HepG2 (cell line): ENCODE results near the gene MEGF11. TPM values are rescaled to one million over a fixed set of nuclear protein-coding genes. Genes with fewer than 3 reads are reported as not detected.

Source experiments
- CAMTA2 ChIP-seq: sonication (generic); formaldehyde crosslinking; IDR thresholded peaks from 2 replicates; pipeline ENCODE4 v1.4.0; 2020; ENCODE audit warnings: mild to moderate bottlenecking, missing genetic modification reagents, borderline replicate concordance
- CEBPB ChIP-seq: IDR thresholded peaks from 2 replicates; pipeline ENCODE4 v1.6.1; 2011; ENCODE audit warnings: low read depth, low read length, improper control_type of control experiment, borderline replicate concordance
- CREM ChIP-seq, 2 experiments: sonication (generic) in 1 of 2; formaldehyde crosslinking in 1 of 2; IDR thresholded peaks; 2 replicates each; pipeline versions ENCODE4 v1.4.0 to v1.6.1; 2016 to 2020; ENCODE audit warnings: antibody characterized with exemption in 1 of 2, mild to moderate bottlenecking in 1 of 2, missing genetic modification reagents in 1 of 2
- HNF1A ChIP-seq, 2 experiments: sonication (generic) in 1 of 2; formaldehyde crosslinking in 1 of 2; IDR thresholded peaks; 2 replicates each; pipeline versions ENCODE4 v1.4.0 to v1.6.1; 2016 to 2020; ENCODE audit warnings: borderline replicate concordance in 1 of 2, low read depth in 1 of 2, mild to moderate bottlenecking in 1 of 2, missing genetic modification reagents in 1 of 2
- MAFF ChIP-seq: IDR thresholded peaks from 2 replicates; pipeline ENCODE4 v1.6.1; 2011; ENCODE audit warnings: low read depth, low read length, improper control_type of control experiment
- NONO ChIP-seq, 2 experiments: fragments of 450-650 bp in 1 of 2; sonication (generic) in 1 of 2; formaldehyde crosslinking in 1 of 2; IDR thresholded peaks in 1 of 2; conservative IDR thresholded peaks in 1 of 2; 2 replicates each; pipeline versions ENCODE4 v1.6.1 to v1.8.0; 2017 to 2022; ENCODE audit warnings: mild to moderate bottlenecking in 1 of 2, missing genetic modification reagents in 1 of 2, moderate library complexity in 1 of 2
- PHF8 ChIP-seq: sonication (generic); formaldehyde crosslinking; IDR thresholded peaks from 2 replicates; pipeline ENCODE4 v1.5.0; 2020; ENCODE audit warnings: missing genetic modification reagents
- PITX1 ChIP-seq: sonication (generic); formaldehyde crosslinking; IDR thresholded peaks from 2 replicates; pipeline ENCODE4 v1.5.1; 2020; ENCODE audit warnings: mild to moderate bottlenecking, missing genetic modification reagents
- YY1 ChIP-seq: IDR thresholded peaks from 2 replicates; pipeline ENCODE4 v1.6.1; 2011; ENCODE audit warnings: low read length, low read depth, moderate library complexity, mild to moderate bottlenecking; ENCODE audit not compliant: insufficient read depth, insufficient replicate concordance
- ZEB1 ChIP-seq: IDR thresholded peaks from 2 replicates; pipeline ENCODE4 v1.6.1; 2012; ENCODE audit warnings: mild to moderate bottlenecking, low read depth, inconsistent platforms; ENCODE audit not compliant: insufficient replicate concordance
- ZFYVE20 ChIP-seq: sonication (generic); formaldehyde crosslinking; IDR thresholded peaks from 2 replicates; pipeline ENCODE4 v1.8.0; 2023; ENCODE audit warnings: low read depth, mild to moderate bottlenecking, moderate library complexity, missing genetic modification reagents, borderline replicate concordance
- ZKSCAN8 ChIP-seq: IDR thresholded peaks from 2 replicates; pipeline ENCODE4 v1.6.1; 2016; ENCODE audit warnings: borderline replicate concordance, missing genetic modification reagents, missing compliant biosample characterization
- ZNF430 ChIP-seq: sonication (generic); formaldehyde crosslinking; IDR thresholded peaks from 2 replicates; pipeline ENCODE4 v1.9.0; 2021; ENCODE audit warnings: mild to moderate bottlenecking, missing genetic modification reagents
- polyA plus RNA-seq, 8 experiments: library from polyadenylated mRNA; depleted of rRNA in 3 of 8; stranded (reverse) in 7 of 8; unstranded in 1 of 8; fragments of >200 nt; fragmentation: Illumina TruSeq in 4 of 8; extraction: Trizol in 4 of 8; gene quantifications; 2 replicates each; pipeline versions ENCODE4 v1.2.1 to v1.2.3, GENCODE V29; 2011 to 2016; ENCODE audit warnings: low read depth in 4 of 8, missing spikeins in 1 of 8, mixed read lengths in 1 of 8; ENCODE audit not compliant: insufficient read depth in 1 of 8
- total RNA-seq, 5 experiments: library from RNA; depleted of rRNA; stranded (reverse); fragments of >200 nt; fragmentation: Illumina TruSeq; extraction: Trizol; gene quantifications; 2 replicates each; pipeline ENCODE4 v1.2.3, GENCODE V29; 2016; ENCODE audit warnings: low read depth in 1 of 5
- TF ChIP-seq, protein P1 (sequence below): sonication (generic); formaldehyde crosslinking; conservative IDR thresholded peaks from 2 replicates; pipeline ENCODE4 v1.8.1; 2023; ENCODE audit warnings: missing genetic modification reagents
- TF ChIP-seq, protein P2 (sequence below): sonication (generic); formaldehyde crosslinking; IDR thresholded peaks from 2 replicates; pipeline ENCODE4 v1.5.0; 2020; ENCODE audit warnings: mild to moderate bottlenecking, missing genetic modification reagents

The MEGF11 gene
- total and polyA plus RNA-seq, 2 of the 13 experiments (the other 11 are each of a cell fraction or from before 2014, with no cell fraction given), result not detected

DNA sequence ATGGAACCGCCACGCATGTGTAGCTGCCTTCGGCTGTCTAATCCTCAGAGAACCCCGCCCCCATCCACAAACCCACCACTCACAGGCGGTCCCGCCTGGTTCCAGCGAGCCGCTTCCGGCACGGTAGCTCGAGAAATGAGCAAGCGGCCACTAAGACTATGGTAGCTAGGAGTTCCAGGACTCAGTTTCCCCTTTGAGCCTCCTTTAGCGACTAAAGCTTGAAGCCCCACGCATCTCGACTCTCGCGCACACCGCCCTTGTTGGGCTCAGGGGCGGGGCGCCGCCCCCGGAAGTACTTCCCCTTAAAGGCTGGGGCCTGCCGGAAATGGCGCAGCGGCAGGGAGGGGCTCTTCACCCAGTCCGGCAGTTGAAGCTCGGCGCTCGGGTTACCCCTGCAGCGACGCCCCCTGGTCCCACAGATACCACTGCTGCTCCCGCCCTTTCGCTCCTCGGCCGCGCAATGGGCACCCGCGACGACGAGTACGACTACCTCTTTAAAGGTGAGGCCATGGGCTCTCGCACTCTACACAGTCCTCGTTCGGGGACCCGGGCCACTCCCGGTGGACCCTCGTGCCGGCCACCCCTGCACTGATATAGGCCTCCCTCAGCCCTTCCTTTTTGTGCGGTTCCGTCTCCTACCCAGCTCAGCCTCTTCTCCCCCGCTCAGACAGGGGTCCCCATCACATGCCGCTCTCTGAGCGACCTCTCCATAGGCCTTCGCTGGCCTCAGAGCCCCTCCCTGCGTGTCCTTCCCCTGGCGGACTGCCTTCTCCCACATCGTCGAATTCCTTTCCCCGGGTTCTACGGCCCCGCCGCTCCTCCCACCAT is 384.2 kb downstream of the MEGF11 start, which contains the start of gene RAB11A (continued):
- TF ChIP-seq HNF1A (IDR thresholded peaks at IDR 0.05; ENCODE audit: low read depth) (no peak), HNF1A (CRISPR knock-in tag; IDR thresholded peaks at IDR 0.05; ENCODE audit: borderline replicate concordance) (no peak; the same call in 1 of the 2 replicates), ZEB1 (no peak), PITX1 (CRISPR knock-in tag) (no peak), CEBPB (no peak), PHF8 (CRISPR knock-in tag) (peak; percentile 97), ZFYVE20 (0 out of 2 replicates have a peak, but pooled peaks have one; percentile 82), CAMTA2 (CRISPR knock-in tag) (peak; percentile 65; the same call in 1 of the 2 replicates), MAFF (no peak), NONO (IDR thresholded peaks at IDR 0.05) (no peak), NONO (CRISPR knock-in tag; conservative IDR thresholded peaks at IDR 0.05) (0 out of 2 replicates have a peak, but pooled peaks have one; percentile 63), YY1 (peak; percentile 52), ZKSCAN8 (0 out of 2 replicates have a peak, but pooled peaks have one; percentile 53), CREM (IDR thresholded peaks at IDR 0.05) (peak; percentile 93), CREM (CRISPR knock-in tag; IDR thresholded peaks at IDR 0.05) (no peak), ZNF430 (CRISPR knock-in tag) (peak; percentile 89)
- TF ChIP-seq, protein P1, sequence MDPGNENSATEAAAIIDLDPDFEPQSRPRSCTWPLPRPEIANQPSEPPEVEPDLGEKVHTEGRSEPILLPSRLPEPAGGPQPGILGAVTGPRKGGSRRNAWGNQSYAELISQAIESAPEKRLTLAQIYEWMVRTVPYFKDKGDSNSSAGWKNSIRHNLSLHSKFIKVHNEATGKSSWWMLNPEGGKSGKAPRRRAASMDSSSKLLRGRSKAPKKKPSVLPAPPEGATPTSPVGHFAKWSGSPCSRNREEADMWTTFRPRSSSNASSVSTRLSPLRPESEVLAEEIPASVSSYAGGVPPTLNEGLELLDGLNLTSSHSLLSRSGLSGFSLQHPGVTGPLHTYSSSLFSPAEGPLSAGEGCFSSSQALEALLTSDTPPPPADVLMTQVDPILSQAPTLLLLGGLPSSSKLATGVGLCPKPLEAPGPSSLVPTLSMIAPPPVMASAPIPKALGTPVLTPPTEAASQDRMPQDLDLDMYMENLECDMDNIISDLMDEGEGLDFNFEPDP, result 0 out of 2 replicates have a peak, but pooled peaks have one; percentile 31
- TF ChIP-seq, protein P2, sequence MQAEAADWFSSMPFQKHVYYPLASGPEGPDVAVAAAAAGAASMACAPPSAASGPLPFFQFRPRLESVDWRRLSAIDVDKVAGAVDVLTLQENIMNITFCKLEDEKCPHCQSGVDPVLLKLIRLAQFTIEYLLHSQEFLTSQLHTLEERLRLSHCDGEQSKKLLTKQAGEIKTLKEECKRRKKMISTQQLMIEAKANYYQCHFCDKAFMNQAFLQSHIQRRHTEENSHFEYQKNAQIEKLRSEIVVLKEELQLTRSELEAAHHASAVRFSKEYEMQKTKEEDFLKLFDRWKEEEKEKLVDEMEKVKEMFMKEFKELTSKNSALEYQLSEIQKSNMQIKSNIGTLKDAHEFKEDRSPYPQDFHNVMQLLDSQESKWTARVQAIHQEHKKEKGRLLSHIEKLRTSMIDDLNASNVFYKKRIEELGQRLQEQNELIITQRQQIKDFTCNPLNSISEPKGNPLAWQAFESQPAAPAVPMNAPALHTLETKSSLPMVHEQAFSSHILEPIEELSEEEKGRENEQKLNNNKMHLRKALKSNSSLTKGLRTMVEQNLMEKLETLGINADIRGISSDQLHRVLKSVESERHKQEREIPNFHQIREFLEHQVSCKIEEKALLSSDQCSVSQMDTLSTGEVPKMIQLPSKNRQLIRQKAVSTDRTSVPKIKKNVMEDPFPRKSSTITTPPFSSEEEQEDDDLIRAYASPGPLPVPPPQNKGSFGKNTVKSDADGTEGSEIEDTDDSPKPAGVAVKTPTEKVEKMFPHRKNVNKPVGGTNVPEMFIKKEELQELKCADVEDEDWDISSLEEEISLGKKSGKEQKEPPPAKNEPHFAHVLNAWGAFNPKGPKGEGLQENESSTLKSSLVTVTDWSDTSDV (CRISPR knock-in tag), result peak; percentile 67
